ENCODE measurements around the gene ABCC12.
"Not testable (repeated sequence)": the region's sequence is repeated elsewhere in the genome, so short reads cannot be mapped to it uniquely, and the experiment has no call there.

ABCC12 gene

GRCh38 chr16:48155926-48156789 is at the start of gene ABCC12:
ABCC12 (minus strand) TSS chr16:48155993; CDS start chr16:48146424, 9,569 bp downstream.
- DNase-seq (ENCODE audit: low spot score), result no peak

- DNase-seq (ENCODE audit: low spot score), result no peak
Measured at GRCh38 chr16:48204825-48205151, 49.0 kb upstream of the ABCC12 start.

GRCh38 chr16:48203974-48204824 is 48.4 kb upstream of the ABCC12 start:
- no peak for DNase-seq (ENCODE audit: low spot score)

- no peak for DNase-seq (ENCODE audit: low spot score)
Measured at GRCh38 chr16:48201515-48202201, 45.9 kb upstream of the ABCC12 start.

- DNase-seq (ENCODE audit: low spot score), result no peak
Measured at GRCh38 chr16:48197294-48197693, 41.5 kb upstream of the ABCC12 start.

- no peak for DNase-seq (ENCODE audit: low spot score)
Measured at GRCh38 chr16:48194828-48195556, 39.2 kb upstream of the ABCC12 start.

GRCh38 chr16:48193846-48194245 is 38.1 kb upstream of the ABCC12 start:
- DNase-seq (ENCODE audit: low spot score), result no peak

- DNase-seq (ENCODE audit: low spot score), result no peak
Measured at GRCh38 chr16:48188449-48189102, 32.8 kb upstream of the ABCC12 start.

GRCh38 chr16:48187779-48188178 is 32.0 kb upstream of the ABCC12 start:
- DNase-seq (ENCODE audit: low spot score), result no peak

GRCh38 chr16:48184681-48185080 is 28.9 kb upstream of the ABCC12 start:
- DNase-seq (ENCODE audit: low spot score), result no peak

- DNase-seq (ENCODE audit: low spot score), result no peak
Measured at GRCh38 chr16:48182979-48183537, 27.3 kb upstream of the ABCC12 start.

GRCh38 chr16:48181746-48182520 is 26.1 kb upstream of the ABCC12 start:
- not testable (repeated sequence) for DNase-seq (ENCODE audit: low spot score)

- DNase-seq (ENCODE audit: low spot score), result no peak
Measured at GRCh38 chr16:48180868-48181480, 25.2 kb upstream of the ABCC12 start.

- DNase-seq (ENCODE audit: low spot score), result no peak
Measured at GRCh38 chr16:48176635-48177408, 21.0 kb upstream of the ABCC12 start.

- no peak for DNase-seq (ENCODE audit: low spot score)
Measured at GRCh38 chr16:48173889-48174288, 18.1 kb upstream of the ABCC12 start.

- DNase-seq (ENCODE audit: low spot score), result no peak
Measured at GRCh38 chr16:48172682-48173081, 16.9 kb upstream of the ABCC12 start.

GRCh38 chr16:48169896-48170295 is 14.1 kb upstream of the ABCC12 start:
- no peak for DNase-seq (ENCODE audit: low spot score)

- DNase-seq (ENCODE audit: low spot score), result no peak
Measured at GRCh38 chr16:48168075-48168474, 12.3 kb upstream of the ABCC12 start.

GRCh38 chr16:48166617-48167016 is 10.8 kb upstream of the ABCC12 start:
- not testable (repeated sequence) for DNase-seq (ENCODE audit: low spot score)
